Activated T-cell treated with anti-CD3 and anti-CD28 coated beads for 24 hours (primary cell): ENCODE results near the gene SLC48A1.
A peak's percentile ranks its signal among the peaks of the same experiment; 100 is the strongest.

Experiments used
- DNase-seq: peaks from one replicate; pipeline ENCODE4 v3.0.0-alpha.2; 2020; ENCODE audit warnings: low read depth

The SLC48A1 gene

DNA sequence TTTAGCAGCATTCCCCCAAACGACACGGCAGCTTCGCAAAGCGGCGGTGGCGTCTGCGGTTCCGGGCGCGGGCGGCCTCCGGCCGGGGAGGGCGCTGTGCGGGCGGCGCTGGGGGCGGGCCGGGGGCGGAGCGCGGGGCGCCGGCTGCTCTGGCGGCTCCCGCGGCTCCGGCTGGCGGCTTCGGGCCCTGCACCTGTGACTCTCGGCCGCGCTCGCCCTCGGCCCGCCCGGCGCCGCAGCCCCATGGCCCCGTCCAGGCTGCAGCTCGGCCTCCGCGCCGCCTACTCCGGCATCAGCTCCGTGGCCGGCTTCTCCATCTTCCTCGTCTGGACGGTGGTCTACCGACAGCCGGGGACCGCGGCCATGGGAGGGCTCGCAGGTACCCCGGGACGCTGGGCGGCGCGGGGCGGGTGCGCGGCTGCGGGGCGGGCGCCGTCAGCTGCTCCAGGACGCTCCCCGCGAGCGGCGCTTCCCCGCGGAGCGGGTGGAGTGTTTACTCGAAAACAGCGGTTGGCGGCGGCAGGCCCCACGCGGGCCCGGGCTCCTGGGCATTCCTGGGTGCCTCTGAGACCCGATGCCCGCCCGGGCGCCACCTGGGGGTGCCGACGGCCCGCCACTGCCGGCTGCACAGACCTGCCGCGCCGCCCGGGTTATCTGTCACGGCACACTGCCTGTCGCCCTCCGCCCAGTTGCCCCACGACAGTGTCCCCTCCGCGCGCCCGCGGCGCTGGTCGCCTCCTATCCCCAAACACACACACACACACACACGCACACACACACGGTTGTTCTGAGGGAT lies at the start of gene SLC48A1:
TSS of gene SLC48A1 (plus strand) at position 177 of the 796 bp plus-strand sequence. CDS start at position 244, 67 bp downstream.
- DNase-seq, result peak; percentile 59

DNA sequence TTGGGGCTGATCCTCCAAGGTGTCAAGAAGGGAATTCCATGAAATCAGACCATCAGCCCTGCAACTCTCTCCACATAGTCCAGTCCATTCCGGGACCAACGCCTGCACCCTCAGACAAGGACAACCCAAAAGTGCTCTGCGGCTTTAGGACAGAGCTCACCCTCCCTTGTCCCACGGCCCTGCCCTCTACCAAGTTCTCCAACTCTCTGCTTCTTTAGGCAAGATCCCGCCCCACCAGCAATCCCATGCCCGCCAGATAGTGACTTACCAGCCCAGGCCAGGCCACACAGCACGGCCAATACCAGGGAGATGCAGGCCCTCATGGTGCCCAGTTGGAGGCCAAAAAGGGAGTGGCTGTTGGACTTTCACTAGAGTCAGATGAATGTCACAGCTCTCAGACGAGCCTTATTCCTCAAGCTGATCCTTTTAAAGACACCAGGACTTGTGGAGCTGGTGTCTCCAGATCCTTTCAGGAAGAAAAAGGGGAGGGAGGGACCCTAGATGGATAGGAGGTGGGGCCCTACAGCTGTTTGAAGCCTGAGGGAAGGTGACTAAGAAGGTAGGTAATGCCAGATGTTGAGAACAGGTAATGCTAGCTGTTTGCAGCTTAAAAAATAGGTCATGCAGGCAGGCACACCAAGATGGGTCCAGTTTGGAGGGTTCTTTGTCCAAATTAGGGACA lies 47.8 kb upstream of the SLC48A1 start, which contains the start of gene ENDOU:
TSS of gene ENDOU (minus strand) at position 400 of the 682 bp plus-strand sequence. CDS start at position 323, 77 bp downstream.
- no peak for DNase-seq

DNA sequence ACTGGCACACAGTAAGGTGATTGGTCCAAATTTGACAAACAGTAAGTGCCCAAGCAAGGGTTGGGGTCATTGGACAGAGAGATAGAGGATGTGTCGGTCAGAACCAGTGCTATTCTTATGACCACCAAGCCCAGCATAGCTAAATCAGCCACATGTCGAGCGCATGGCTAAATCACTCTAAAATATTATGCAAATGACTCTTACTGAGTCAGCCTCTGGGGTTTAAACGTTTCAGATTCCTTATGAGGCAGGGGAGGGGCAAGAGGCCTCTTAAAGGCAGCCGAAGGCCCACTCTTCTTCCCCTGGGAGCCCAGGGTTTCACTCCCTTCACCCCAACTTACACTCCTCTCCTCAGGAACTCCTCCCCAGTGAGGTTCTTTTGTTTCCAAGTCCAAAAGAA lies 47.1 kb upstream of the SLC48A1 start:
- DNase-seq, result no peak

DNA sequence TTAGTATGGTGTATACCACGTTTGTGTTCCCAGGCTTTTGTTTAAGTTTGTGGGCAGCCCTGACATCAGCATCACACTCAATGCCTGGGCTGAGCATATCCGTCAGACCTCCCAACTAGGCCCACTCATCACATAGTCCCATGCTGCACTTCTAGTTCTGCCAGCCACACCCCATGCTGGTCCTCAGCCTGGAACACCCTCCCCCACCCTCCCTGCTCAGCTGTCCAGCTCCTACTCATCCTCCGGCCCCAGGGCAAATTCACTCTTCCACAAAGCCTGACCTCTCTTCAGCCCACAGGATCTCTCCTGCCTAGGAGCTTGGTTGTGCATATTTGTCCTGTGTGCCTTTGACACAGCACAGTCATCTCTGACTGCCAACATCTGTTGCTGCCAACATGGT lies 43.8 kb upstream of the SLC48A1 start:
- no peak for DNase-seq

DNA sequence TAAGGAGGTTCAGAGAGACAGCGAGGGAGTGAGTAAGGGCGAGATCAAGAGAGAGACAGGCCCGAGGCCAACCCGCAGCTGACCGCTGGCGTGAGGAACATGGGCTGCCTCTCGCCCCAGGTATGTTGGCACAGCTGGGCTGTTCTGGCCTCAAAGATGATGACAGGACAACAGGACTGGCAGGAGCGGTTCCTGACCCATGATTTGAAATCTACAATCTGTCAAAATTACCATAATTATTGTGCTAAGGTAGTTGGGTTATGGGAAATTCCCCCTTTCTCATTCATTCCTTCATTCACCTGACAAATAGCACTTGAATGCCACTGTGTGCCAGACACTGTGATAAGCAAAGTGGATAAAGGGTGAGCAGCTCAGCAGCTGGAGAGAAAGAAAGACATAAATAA lies 42.7 kb upstream of the SLC48A1 start:
- no peak for DNase-seq

DNA sequence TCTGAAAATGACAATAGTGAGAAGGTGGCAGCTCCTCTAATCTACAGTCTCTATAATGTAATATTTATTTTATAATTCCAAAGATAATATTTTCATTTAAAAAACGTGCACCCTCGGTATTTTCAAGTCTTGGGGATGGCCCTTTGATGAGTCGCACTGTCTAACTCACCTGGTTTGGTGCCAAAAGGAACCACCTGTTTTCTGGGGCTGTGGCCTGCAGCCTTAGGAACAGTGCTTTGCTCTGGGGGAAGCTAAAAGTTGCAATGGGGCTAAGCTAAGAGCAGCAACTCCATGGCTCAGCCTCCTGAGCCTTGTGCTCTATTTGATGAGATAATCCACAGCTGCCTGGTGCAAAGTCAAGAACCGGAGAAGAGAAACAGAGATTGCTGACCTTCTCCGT lies 41.3 kb upstream of the SLC48A1 start:
- DNase-seq, result no peak

DNA sequence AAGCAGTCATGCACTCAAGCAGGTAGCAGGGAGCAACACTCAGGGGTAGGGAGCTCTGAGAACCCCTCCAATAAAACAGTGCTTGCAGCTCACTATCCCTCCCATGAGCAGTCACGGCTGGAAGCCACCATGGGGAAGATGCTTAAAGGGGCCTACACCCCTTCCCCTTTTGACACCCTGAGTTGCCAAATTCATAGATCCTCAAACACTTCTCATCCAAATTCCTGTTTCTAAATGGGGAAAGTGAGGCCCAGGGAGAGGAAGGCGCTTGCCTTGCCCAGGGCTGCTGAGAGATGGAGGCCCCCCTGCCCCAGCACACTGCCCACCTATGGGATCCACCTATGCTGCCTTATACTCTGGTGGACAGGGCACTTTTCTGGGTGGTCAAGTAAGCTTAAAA lies 40.5 kb upstream of the SLC48A1 start:
- no peak for DNase-seq

DNA sequence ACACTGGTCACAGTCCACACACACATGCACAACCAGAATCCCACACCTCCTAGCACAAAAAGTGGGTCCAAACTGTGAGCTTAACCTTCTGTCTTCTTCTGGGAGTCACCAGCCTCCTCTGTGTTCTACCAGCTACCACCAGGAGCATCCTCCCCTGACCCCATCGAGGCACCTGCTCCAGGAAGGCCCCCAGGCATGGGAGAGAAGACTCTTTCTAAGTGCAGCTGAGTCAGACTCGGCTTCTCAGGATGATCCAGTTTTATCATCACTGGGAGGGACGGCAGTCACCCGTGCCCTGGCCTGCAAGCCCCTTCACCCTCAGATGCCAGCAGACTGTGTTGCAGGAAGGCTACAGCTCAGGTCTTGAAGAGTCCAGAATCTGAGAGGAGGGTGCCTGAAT lies 39.9 kb upstream of the SLC48A1 start:
- no peak for DNase-seq

DNA sequence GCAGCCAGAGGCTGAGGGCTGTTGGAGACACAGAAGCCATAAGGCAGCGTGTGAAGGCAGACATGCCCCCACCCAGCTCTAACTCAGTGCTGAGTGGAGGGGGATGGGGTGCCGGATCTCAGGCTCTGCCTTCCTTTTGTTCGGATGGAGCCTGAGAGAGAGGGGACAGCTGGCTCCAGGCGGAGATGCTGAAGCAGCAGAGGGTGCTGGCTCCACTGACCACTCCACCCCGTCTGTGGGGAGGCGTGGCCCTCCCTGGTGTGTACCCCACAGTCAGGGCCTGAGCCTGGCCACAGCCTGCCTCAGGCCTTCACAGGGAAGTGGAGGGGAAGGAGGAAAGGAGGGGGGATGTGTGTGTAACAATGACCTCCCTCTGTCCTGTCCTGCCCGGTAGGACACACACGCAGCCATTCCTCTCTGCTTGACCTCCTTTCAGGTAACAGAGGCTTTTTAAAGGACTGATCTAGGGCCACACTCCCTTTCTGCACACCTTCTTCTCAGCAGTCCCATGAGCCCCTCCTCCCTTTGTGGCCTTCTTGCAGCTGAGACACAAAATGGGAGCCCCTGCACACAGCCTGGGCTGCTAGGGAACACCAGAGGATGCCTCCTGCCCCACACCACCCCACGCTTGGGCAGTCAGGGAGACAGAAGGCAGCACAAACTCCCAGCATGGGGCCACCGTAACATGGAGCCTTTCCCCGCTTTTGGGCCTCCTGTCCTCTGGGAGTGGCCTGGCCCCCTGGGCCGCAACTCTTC lies 38.1 kb upstream of the SLC48A1 start:
- no peak for DNase-seq

DNA sequence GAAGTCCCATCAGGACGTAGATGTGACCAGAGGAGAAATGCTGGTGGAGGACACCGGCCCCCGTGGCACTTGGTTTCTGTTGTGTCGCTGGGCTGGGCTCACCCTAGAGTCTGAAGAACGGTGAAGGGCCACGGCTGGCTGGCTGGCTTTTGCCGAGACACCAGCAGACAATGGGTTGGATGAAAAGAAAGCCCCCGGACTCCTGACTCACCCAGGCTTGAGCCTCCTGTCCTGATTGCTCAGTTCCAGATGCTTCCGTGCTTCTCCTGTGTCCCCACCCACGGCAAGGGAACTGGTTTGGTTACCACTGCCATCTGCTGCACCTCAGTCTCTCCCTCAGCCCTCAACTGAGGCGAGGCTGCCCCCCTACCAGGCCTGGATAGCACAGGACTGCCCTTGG lies 37.4 kb upstream of the SLC48A1 start:
- DNase-seq, result no peak

DNA sequence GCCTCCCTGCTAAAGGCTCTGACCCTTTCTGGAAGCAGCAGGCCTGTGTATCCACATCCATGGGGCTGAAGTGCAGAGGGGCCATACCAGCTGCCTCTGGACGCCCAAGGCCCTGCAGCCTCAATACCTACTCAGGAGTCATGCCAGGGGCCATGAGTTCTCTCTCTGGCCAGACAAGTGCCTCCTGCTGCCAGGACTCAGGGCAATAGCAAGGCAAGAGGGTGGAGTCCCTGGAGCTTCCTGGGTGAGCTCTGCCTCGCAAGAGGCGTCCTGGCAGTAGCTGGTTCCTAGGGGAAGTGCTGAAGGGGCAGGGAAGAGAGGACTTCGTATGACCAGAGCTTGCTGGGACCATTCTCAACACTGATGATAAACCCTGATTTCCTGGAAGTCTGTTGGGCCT lies 36.8 kb upstream of the SLC48A1 start:
- DNase-seq, result no peak

DNA sequence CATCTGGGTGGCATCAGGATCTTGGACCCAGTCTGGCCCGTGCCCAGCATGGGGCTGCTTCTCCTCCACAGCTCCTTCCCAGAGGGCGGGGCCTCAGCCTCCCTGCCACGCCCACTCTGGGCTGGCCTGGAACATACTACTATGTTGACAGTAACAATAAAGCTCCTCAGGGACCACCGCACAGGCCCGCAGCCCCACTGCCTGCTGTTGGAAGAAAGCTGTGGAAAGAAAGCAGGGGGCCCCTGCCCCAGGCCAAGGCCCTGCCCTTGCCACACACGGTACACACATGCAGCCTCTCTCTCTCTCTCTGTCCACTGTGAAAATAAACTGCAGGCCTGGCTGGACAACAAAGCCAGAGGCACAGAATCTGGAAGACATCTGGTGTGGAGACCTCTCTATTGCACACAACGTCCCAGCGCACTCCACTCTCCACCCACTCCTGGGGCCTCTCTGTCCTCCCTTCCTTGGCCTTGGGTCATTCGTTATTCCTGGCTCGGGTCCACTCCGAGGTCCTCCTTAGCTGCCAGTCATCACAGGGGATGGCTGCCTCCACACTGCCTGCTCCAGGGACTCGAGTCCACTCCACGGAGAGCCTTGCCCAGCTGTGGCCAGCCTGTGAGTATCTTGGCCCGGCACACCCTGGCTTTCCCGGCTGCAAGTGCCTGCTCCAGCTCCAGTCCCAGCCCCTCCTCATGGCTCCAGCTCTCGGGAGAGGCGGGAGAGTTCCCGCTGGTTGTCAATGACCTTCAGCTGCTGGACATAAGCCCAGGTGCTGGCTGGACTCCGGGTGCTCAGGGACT lies 36.0 kb upstream of the SLC48A1 start:
- no peak for DNase-seq

DNA sequence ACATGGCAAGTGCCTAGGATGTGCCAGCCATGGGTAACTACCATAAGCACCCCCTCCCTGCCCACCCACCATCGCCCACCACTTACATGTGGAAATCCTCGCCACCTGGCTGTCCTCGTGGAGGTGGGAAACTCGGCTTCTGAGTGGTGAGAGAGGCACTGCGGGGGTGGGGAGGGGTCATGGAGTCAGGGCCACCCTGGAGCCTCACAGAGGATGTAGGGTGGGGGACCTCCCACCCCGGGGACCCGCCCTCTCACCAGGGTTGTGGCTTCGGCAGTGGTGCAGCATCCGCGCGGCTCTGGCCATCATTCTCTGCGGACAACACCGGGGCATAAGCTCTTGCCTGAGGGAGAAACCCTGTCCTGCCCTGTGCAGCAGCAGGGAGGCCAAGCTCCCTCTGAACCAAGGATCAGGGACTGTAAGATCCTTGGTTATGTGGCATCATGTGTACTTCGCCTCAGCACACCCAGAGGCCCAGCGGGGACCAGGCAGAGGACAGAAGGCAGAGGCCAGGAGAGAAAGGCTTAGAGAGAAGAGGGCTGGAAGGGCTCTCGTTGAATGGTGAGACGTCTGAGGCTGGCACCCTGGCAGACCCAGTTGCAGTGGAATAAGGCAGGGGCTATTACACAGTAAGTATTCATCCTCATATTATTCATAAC lies 35.0 kb upstream of the SLC48A1 start:
- DNase-seq, result no peak

DNA sequence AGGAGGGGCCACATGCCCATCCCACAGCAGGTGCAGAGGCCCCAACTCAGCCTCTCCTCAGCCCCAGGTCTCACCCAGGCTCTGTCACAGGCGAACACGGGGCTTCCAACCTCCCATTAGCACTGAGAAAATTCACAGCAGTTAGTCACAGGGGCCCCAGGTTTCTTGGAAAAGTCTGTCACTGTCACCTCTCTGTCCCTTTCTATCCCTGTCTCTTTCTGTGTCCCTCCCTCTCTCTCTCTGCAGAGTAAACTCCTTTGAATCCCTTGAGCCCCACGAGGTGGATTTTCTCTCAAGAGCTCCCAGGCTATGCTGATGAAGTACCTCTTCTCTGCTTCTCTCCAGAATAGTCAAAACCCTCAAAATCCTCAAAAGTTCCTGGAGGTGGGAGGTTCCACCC lies 33.7 kb upstream of the SLC48A1 start:
- DNase-seq, result no peak

DNA sequence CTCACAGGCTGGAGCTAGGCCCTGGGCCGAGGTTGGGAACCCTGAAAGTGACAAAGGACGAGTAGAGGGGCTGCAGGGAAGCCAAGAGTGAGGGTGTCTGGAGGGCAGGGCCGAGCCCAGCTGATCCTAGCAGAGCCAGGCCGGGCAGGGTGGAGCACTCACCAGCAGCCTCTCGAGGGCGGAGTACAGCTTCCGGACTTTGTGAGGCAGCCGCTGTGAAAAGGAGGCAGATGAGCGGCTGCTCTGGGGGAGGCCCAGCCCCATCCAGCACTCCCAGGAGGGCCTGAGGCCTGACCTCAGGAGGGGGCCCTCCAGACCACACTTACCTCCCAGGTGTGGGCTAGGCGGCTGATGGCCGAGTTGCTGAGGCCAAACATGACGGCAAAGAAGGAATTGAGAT lies 33.1 kb upstream of the SLC48A1 start:
- no peak for DNase-seq

DNA sequence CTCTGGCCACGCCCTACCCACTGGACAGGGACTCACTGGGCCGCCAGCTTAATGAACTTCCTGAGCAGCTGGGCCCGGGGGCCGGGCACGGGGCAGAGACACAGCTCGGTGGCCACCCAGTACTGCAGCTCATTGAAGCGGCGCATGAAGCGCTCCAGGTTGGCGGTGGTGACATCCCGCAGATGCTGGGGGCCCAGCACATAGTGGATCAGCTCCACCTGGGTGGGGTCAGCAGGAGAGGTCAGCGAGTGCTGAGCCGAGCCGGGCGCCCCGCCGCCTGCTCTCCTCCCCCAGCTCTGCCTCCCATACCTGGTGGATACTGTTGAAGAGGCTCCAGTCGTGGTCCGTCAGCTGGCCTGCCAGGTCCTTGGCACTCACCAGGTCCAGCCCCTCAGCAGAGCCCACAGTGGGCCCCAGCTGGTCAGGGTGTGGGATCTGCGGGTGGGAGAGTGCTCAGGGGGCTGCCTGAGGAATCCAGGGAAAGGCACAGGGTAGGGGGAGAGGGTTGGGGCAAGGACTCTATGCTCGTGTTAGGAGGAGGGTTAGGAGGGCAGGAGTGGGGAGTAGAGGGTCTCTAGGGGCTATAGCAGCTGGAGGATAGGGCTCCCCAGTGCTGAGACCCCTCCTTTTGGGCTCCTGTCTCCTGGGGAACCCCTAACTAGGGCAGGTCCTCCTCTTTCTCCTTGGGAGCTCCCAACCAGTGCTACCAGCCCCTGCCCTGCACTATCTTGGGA lies 32.3 kb upstream of the SLC48A1 start:
- DNase-seq, result no peak

DNA sequence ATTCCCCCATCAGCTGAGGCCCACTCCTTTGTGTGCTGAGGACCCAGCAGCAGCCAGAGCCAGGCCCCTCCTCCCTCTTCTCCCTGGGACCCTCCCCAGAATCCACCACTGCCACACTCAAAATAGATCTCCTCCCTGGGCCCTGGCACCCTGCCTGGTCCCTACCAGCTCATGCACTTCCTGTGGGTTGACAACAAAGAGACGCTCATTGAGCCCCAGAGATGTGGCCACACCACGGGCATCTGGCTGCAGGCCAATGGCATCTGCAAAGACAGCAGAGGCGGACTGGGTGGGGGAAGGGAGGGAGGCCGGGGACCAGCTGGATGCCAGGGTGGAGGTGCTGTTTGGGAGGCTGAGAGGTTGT lies 31.7 kb upstream of the SLC48A1 start:
- peak; percentile 25 for DNase-seq

DNA sequence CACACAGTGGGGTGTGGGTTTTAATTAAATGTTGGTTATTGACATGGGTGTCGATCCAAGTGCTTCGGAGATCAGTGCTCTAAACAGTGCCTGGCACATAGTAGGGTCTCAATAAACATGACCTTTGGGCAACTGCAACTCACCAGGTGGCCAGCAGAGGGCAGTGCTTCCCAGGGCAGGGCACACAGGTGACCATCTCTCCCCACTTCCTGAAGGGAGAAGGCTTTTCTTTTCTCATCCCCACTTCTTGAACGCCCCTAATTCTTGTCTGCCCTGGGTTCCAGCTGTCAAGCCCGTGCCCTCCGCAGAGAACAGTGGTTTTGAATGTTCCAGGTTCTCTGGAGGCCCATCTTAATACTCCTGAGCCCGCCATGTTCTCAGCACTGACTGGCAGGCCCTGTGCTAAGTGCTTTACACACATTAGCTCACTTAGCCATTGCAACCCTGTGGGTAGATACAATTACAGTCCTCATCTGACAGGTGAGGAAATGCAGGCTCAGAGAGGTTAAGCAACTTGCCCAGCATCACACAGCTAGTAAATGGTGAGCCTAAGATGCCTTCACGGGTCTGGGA lies 30.7 kb upstream of the SLC48A1 start:
- DNase-seq, result peak; percentile 66

DNA sequence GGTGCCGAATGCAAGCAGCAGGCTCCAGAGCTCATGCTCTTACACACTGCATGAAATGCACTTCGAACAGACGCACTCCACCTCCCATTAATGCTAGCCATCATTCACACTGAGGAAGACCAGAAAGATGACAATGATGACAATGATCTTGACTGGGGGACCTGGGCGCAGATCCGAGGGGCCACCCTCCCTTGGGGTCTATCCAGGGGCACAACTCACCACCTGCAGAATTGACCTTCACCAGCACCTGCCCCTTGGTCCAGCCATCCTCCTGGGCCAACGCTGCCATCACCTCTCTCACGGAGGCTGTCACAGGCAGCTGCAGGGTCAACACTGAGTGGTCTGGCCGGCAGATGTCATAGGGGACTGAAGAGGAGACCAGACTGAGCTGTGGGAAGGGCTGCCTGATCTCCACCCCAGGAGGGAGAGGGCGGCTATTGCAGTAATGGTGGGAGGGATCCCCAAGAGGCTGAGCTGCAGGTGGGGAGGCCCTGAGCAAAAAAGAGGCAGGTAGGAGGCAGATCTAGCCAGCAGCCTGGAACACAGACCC lies 29.7 kb upstream of the SLC48A1 start:
- DNase-seq, result no peak

DNA sequence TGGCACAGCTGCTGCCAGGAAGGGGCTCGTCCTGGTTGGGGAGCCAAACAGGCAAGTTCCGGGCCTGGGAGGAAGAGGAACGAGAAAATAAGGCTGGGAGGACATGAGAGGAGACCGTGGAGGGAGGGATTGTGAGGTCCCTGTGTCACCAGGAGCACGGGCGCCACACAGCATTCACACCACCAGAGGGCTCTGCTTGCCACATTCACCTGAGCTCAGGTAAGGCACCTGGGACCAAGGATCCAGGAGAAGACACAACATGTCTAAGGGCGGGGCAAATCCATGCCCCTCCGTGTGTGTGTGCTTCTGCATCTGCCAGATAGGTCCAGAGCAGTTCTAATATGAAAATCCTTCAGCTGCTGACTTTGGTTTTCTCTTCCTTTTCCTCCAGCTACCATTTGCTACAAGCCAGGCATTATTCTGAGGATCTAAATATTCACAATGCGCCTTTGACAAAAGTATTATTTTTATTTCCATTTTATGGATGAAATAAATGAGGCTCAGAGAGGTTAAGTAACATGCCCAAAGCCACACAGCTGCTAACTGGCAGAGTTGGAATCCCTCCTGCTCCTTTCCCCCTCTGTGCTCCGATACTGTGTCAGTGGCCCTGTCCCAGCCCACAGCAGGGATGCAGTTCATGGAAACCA lies 28.9 kb upstream of the SLC48A1 start:
- DNase-seq, result peak; percentile 26
